ENCODE measurements around the gene LGR4.

Gene LGR4

GRCh38 chr11:27482793-27483192, 10.2 kb upstream of the LGR4 start:
- FAIRE-seq, result no peak

GRCh38 chr11:27481992-27482391, 9.4 kb upstream of the LGR4 start:
- FAIRE-seq, result no peak

GRCh38 chr11:27477831-27478230, 5.2 kb upstream of the LGR4 start:
- peak; percentile 33 for FAIRE-seq

GRCh38 chr11:27477243-27477642, 4.7 kb upstream of the LGR4 start:
- no peak for FAIRE-seq

GRCh38 chr11:27475622-27476021, 3.0 kb upstream of the LGR4 start:
- FAIRE-seq, result no peak

- no peak for FAIRE-seq
Observed at GRCh38 chr11:27473017-27473406, 422 bp upstream of the LGR4 start.

- no peak for FAIRE-seq
Observed at GRCh38 chr11:27471589-27472397, 797 bp downstream of the LGR4 start.

GRCh38 chr11:27470826-27471588, 1.6 kb downstream of the LGR4 start:
- no peak for FAIRE-seq

GRCh38 chr11:27470166-27470565, 2.4 kb downstream of the LGR4 start:
- no peak for FAIRE-seq

- no peak for FAIRE-seq
Observed at GRCh38 chr11:27468995-27469695, 3.4 kb downstream of the LGR4 start.

- FAIRE-seq, result no peak
Observed at GRCh38 chr11:27468209-27468994, 4.2 kb downstream of the LGR4 start.

GRCh38 chr11:27467181-27467913, 5.2 kb downstream of the LGR4 start:
- FAIRE-seq, result no peak

- no peak for FAIRE-seq
Observed at GRCh38 chr11:27466363-27466762, 6.2 kb downstream of the LGR4 start.

- FAIRE-seq, result no peak
Observed at GRCh38 chr11:27465629-27466028, 7.0 kb downstream of the LGR4 start.

- FAIRE-seq, result no peak
Observed at GRCh38 chr11:27464909-27465308, 7.7 kb downstream of the LGR4 start.

- FAIRE-seq, result no peak
Observed at GRCh38 chr11:27464289-27464696, 8.3 kb downstream of the LGR4 start.

- no peak for FAIRE-seq
Observed at GRCh38 chr11:27462543-27462942, 10.0 kb downstream of the LGR4 start.

- no peak for FAIRE-seq
Observed at GRCh38 chr11:27460158-27460978, 12.2 kb downstream of the LGR4 start.

- no peak for FAIRE-seq
Observed at GRCh38 chr11:27459191-27459590, 13.4 kb downstream of the LGR4 start.

- FAIRE-seq, result no peak
Observed at GRCh38 chr11:27458182-27458581, 14.4 kb downstream of the LGR4 start.

GRCh38 chr11:27456795-27457329, 15.7 kb downstream of the LGR4 start:
- no peak for FAIRE-seq

All from endometrium (tissue), 2 donors.